HG03039 (cell line): ENCODE data around the gene BNC1.
"Not testable (repeated sequence)": the region's sequence is repeated elsewhere in the genome, so short reads cannot be mapped to it uniquely, and the experiment has no call there.

Experiments used
- ATAC-seq: cut with Tn5 transposase; IDR thresholded peaks from one replicate; pipeline ENCODE4 v1.9.1; 2021; ENCODE audit warnings: mild to moderate bottlenecking, moderate library complexity; ENCODE audit not compliant: unreplicated experiment

Gene BNC1

GRCh38 chr15:83250781-83251180 is 33.7 kb downstream of the BNC1 start:
- no peak for ATAC-seq

- ATAC-seq: no peak
Observed at GRCh38 chr15:83249030-83249343, 35.5 kb downstream of the BNC1 start.

GRCh38 chr15:83248151-83249029 is 36.1 kb downstream of the BNC1 start:
- no peak for ATAC-seq

GRCh38 chr15:83243634-83244033 is 40.8 kb downstream of the BNC1 start:
- ATAC-seq: no peak

- no peak for ATAC-seq
Observed at GRCh38 chr15:83230242-83230641, 54.2 kb downstream of the BNC1 start.

GRCh38 chr15:83225449-83225848 is 59.0 kb downstream of the BNC1 start:
- ATAC-seq: no peak

- not testable (repeated sequence) for ATAC-seq
Observed at GRCh38 chr15:83221781-83222180, 62.7 kb downstream of the BNC1 start.

- no peak for ATAC-seq
Observed at GRCh38 chr15:83219026-83219425, 65.4 kb downstream of the BNC1 start.

GRCh38 chr15:83215306-83215705 is 69.2 kb downstream of the BNC1 start:
- no peak for ATAC-seq

DNA sequence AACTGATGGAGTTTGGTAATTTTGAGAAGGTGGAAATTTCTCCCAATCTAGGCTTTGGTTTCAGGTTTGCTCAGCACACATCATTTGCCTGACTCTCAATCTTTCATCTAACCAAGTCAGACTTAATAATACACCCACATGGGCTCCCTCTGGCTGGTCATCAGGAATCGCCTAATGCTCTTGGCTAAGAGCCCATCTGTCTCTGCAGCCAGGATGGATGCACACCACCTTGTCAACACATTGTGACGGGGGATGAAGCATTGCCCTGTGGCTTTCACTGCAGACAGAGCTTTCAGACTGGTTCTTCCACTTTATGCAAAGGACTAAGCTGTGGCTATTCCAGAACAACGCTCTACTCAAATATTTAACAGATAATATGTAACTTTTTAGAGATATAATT is 73.8 kb downstream of the BNC1 start:
- ATAC-seq: no peak

- no peak for ATAC-seq
Observed at GRCh38 chr15:83209333-83209732, 75.1 kb downstream of the BNC1 start.

GRCh38 chr15:83208367-83208661 is 76.2 kb downstream of the BNC1 start:
- ATAC-seq: no peak

DNA sequence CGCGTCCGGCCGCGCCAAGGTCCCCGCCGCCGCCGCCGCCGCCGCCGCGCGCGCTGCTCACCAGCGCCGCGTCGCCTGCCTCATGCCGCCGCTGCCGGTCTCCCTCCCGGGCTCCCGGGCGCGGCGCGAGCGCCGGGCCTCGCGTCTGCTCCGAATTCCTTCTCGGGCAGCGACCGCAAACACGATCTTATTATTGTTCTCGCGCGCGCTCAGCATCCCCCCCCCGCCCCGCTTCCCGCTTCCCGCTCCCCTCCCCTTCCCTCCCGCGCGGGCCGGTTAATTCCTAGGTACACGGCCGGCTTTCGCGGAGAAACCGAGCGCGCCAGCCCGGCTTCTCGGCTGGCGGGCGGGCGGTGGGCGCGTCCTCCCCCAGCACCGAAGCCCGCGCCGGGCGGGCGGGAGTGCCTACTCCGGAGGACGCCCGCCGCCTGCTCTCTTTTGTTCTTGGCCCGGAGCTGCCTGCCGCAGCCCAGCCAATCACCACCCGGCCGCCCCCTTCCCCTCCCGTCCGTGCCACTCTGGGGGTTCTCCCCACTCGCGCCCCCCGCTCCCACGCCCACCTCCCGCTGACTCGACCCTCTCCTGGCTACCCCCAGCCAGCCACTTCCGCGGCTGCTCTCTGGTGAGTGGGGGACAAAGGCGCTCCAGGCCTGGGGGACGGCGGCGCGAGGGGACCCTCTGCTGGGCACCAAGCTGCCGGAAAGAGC is 76.7 kb downstream of the BNC1 start, which contains the start of gene HDGFL3:
Gene HDGFL3, minus strand, starts transcription at position 164 of the 707 bp plus-strand sequence. CDS start 409 bp downstream, outside the sequence.
- no peak for ATAC-seq

- no peak for ATAC-seq
Observed at GRCh38 chr15:83207009-83207659, 77.3 kb downstream of the BNC1 start.

DNA sequence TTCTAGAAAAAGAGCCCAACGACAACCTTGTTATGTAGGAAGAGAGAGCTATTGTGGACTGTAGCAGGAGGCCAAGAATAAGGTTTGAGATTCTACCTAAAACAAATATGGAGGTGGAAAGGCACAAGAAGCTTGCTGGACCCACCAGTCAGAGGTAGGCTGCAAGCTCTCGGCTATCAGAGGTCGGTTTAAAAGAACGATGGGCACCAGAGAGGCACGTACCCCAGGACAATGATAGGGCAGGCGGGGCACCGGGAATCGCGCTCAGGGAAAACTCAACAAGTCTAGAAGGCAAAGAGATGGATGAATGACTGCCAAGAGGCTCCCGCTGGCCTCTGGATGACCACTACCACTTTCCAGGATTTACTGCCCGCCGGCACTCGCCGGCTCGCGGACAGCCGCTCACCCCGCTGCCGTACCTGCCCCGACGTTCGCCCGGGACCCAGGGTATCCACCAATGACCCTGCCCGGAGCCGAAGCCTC is 77.9 kb downstream of the BNC1 start:
- ATAC-seq: no peak
